HepG2 (cell line): ENCODE data around the gene OR2F1. TPM values are rescaled to one million over a fixed set of nuclear protein-coding genes. Genes with fewer than 3 reads are reported as not detected.

Experiments
- ATAC-seq: fragments of 200-7000 bp; cut with Tn5 transposase; 3 replicates; pipeline ENCODE4 v1.9.1; 2020; ENCODE audit warnings: mild to moderate bottlenecking, moderate library complexity
- BruUV-seq: library from RNA; stranded (reverse); fragments of 400-500 nt; replicated peaks from 2 replicates; lab custom pipeline; 2021; lab: Mats Ljungman, UMichigan
- CTCF ChIA-PET: fragments of 300-600 bp; formaldehyde crosslinking; extraction: SDS; loops from one replicate; lab custom pipeline; 2021; ENCODE audit warnings: low total read pairs, inconsistent platforms, low intra/inter-chr PET ratio; lab: Yijun Ruan, JAX
- POLR2A ChIA-PET: fragments of 350-600 bp; sonication (Branson Sonifier 250); formaldehyde crosslinking; loops from one replicate; lab custom pipeline; 2020; ENCODE audit warnings: antibody characterized with exemption, inconsistent platforms; lab: Yijun Ruan, JAX
- DNase-seq: peaks from one replicate; pipeline ENCODE4 v3.0.0-alpha.2; 2015; ENCODE audit warnings: low spot score
- FAIRE-seq: peaks from 3 replicates; lab custom pipeline; 2011; peaks lifted over from hg19 to GRCh38; lab: Jason Lieb, UNC
- H2AFZ ChIP-seq: one replicate; pipeline ENCODE4 v1.6.1; 2011; ENCODE audit warnings: low read length, inconsistent platforms
- H3K27ac ChIP-seq: fragments of 300-600 bp; 3 replicates; pipeline ENCODE4 v1.8.0; 2011; ENCODE audit warnings: mixed run types, mild to moderate bottlenecking, mixed read lengths, low read length, inconsistent platforms; ENCODE audit not compliant: insufficient read depth; ENCODE audit errors: extremely low read length
- H3K27me3 ChIP-seq, 2 experiments: fragments of 200-600 bp in 1 of 2; 2 replicates in 1 of 2; 3 replicates in 1 of 2; pipeline versions ENCODE4 v1.6.0 to v1.8.0; 2011; ENCODE audit warnings: low read length in 2 of 2, mild to moderate bottlenecking in 2 of 2, moderate library complexity in 2 of 2, inconsistent platforms in 1 of 2; ENCODE audit not compliant: insufficient read depth in 2 of 2, control insufficient read depth in 1 of 2
- H3K36me3 ChIP-seq, 2 experiments: fragments of 200-600 bp in 1 of 2; replicated peaks in 1 of 2; 2 replicates in 1 of 2; 3 replicates in 1 of 2; pipeline versions ENCODE4 v1.5.1 to v1.8.0; 2011; ENCODE audit warnings: low read length in 2 of 2, inconsistent platforms in 1 of 2; ENCODE audit not compliant: insufficient read depth in 2 of 2, control insufficient read depth in 1 of 2
- H3K4me1 ChIP-seq: 2 replicates; pipeline ENCODE4 v1.5.1; 2012; ENCODE audit warnings: low read length, inconsistent platforms; ENCODE audit not compliant: insufficient read depth
- H3K4me2 ChIP-seq: 2 replicates; pipeline ENCODE4 v1.6.0; 2011; ENCODE audit warnings: low read depth, low read length, inconsistent platforms
- H3K4me3 ChIP-seq, 3 experiments: fragments of 200-600 bp in 1 of 3; sonication (generic), shearing (Covaris generic) in 1 of 3; replicated peaks in 1 of 3; 2 replicates each; pipeline ENCODE4 v1.5.1; 2011 to 2016; ENCODE audit warnings: low read length in 3 of 3, inconsistent platforms in 2 of 3, low read depth in 2 of 3, mild to moderate bottlenecking in 2 of 3, control low read depth in 1 of 3, mixed read lengths in 1 of 3; ENCODE audit not compliant: insufficient read depth in 1 of 3
- H3K79me2 ChIP-seq: one replicate; pipeline ENCODE4 v1.6.1; 2011; ENCODE audit warnings: low read length, inconsistent platforms; ENCODE audit not compliant: insufficient read depth
- H3K9ac ChIP-seq: 2 replicates; pipeline ENCODE4 v1.6.0; 2011; ENCODE audit warnings: mild to moderate bottlenecking, low read depth, low read length, inconsistent platforms; ENCODE audit not compliant: insufficient read depth
- H3K9me3 ChIP-seq: 2 replicates; pipeline ENCODE4 v1.5.1; 2012; ENCODE audit warnings: mild to moderate bottlenecking, low read length
- H4K20me1 ChIP-seq: 2 replicates; pipeline ENCODE4 v1.6.0; 2011; ENCODE audit warnings: inconsistent platforms, mild to moderate bottlenecking, low read length, moderate library complexity; ENCODE audit not compliant: insufficient read depth
- MAFF ChIP-seq: IDR thresholded peaks from 2 replicates; pipeline ENCODE4 v1.6.1; 2011; ENCODE audit warnings: low read depth, low read length, improper control_type of control experiment
- MAFK ChIP-seq, 2 experiments: IDR thresholded peaks in 1 of 2; conservative IDR thresholded peaks in 1 of 2; 2 replicates each; pipeline ENCODE4 v1.6.1; 2011; ENCODE audit warnings: improper control_type of control experiment in 2 of 2, low read length in 2 of 2
- WIZ ChIP-seq: sonication (generic); formaldehyde crosslinking; IDR thresholded peaks from 2 replicates; pipeline ENCODE4 v1.5.1; 2020; ENCODE audit warnings: mild to moderate bottlenecking, missing genetic modification reagents
- ZNF337 ChIP-seq: sonication (generic); formaldehyde crosslinking; IDR thresholded peaks from 2 replicates; pipeline ENCODE4 v1.5.1; 2020; ENCODE audit warnings: missing genetic modification reagents, low read depth, mild to moderate bottlenecking, borderline replicate concordance
- ZNF674 ChIP-seq: sonication (generic); formaldehyde crosslinking; IDR thresholded peaks from 2 replicates; pipeline ENCODE4 v1.5.0; 2020; ENCODE audit warnings: low read depth, mild to moderate bottlenecking, missing genetic modification reagents
- ZNF816 ChIP-seq: sonication (generic); formaldehyde crosslinking; IDR thresholded peaks from 2 replicates; pipeline ENCODE4 v1.8.0; 2022; ENCODE audit warnings: missing genetic modification reagents, mild to moderate bottlenecking, borderline replicate concordance
- WGBS: methylation state at CpG from one replicate; pipeline ENCODE4 v1.1.6; 2017; ENCODE audit warnings: low lambda C conversion rate; 5-methylcytosine and 5-hydroxymethylcytosine counted together
- in situ Hi-C: cut with HindIII; loops from 2 replicates; pipeline ENCODE4 v1.10.0; 2017; ENCODE audit warnings: low pct_unique_long_range_greater_than_20kb; ENCODE audit not compliant: extremely low pct_ligation_motif_present
- intact Hi-C: fragments of 100-400 bp; cut with micrococcal nuclease; formaldehyde crosslinking; loops from one replicate; pipeline ENCODE4 v1.10.0; 2022; ENCODE audit not compliant: unreplicated experiment
- polyA plus RNA-seq, 8 experiments: library from polyadenylated mRNA; depleted of rRNA in 3 of 8; stranded (reverse) in 7 of 8; unstranded in 1 of 8; fragments of >200 nt; fragmentation: Illumina TruSeq in 4 of 8; extraction: Trizol in 4 of 8; gene quantifications; 2 replicates each; pipeline versions ENCODE4 v1.2.1 to v1.2.3, GENCODE V29; 2011 to 2016; ENCODE audit warnings: low read depth in 4 of 8, missing spikeins in 1 of 8, mixed read lengths in 1 of 8; ENCODE audit not compliant: insufficient read depth in 1 of 8
- total RNA-seq, 5 experiments: library from RNA; depleted of rRNA; stranded (reverse); fragments of >200 nt; fragmentation: Illumina TruSeq; extraction: Trizol; gene quantifications; 2 replicates each; pipeline ENCODE4 v1.2.3, GENCODE V29; 2016; ENCODE audit warnings: low read depth in 1 of 5

Gene OR2F1
- total and polyA plus RNA-seq, 2 of the 13 experiments (the other 11 are each of a cell fraction or from before 2014, with no cell fraction given), result 0.36 to 1.5 TPM

GRCh38 chr7:143934526-143935325, 19.9 kb upstream of the OR2F1 start, which contains the start of gene OR2F2:
TSS of gene OR2F2 (plus strand) at chr7:143935233. CDS start at chr7:143935233, 0 bp downstream.
- Histone ChIP-seq H3K27me3 (no peaks in the 10 kb centered on the region), H3K79me2 (no peaks in the 10 kb centered on the region), H4K20me1 (no peaks in the 10 kb centered on the region), H3K9ac (no peak within 1 kb of the TSS), H3K27ac (no peak within 1 kb of the TSS), H3K4me2 (no peak within 1 kb of the TSS), H2AFZ (no peak within 1 kb of the TSS), H3K36me3 (no peaks in the 10 kb centered on the region), H3K9me3 (no peaks in the 10 kb centered on the region), H3K4me3 (no peak within 1 kb of the TSS), H3K4me1 (peaks cover 16% of the 10 kb centered on the region)
- ATAC-seq (no peak), FAIRE-seq (no peak), DNase-seq (peak; percentile 45)
- 68% methylated on average over 3 of the region's 3 CpGs for WGBS
- TF ChIP-seq MAFF (peak; percentile 99), MAFK (conservative IDR thresholded peaks at IDR 0.05 in 1 of 2, IDR thresholded peaks at IDR 0.05 in 1 of 2; ENCODE audit: low read length in 2 of 2) (peak; percentile 98 to 99), ZNF816 (CRISPR knock-in tag) (no peak)
- CTCF ChIA-PET, result no interaction called here
- intact Hi-C loops, result no loop called here
- POLR2A ChIA-PET, result no interaction called here
- in situ Hi-C loops, result no loop called here
- no TSS peak for BruUV-seq

- Histone ChIP-seq H3K4me3 (no peak overlapping the region), H3K36me3 (no peaks in the 10 kb centered on the region), H3K4me1 (peaks cover 16% of the 10 kb centered on the region), H3K9me3 (no peaks in the 10 kb centered on the region), H4K20me1 (no peaks in the 10 kb centered on the region), H3K9ac (no peak overlapping the region), H3K27ac (no peak overlapping the region), H3K4me2 (no peak overlapping the region), H2AFZ (no peak overlapping the region), H3K27me3 (no peaks in the 10 kb centered on the region), H3K79me2 (no peaks in the 10 kb centered on the region)
- in situ Hi-C loops, result no loop called here
- DNase-seq (no peak), FAIRE-seq (no peak), ATAC-seq (no peak)
- POLR2A ChIA-PET, result interaction anchor here (1.1 kb wide), 1 partner anchor 34 kb away, joined by 3 read pairs; the partner anchor contains the start of gene TCAF1
- no TSS peak for BruUV-seq
- intact Hi-C loops, result no loop called here
- TF ChIP-seq ZNF674 (CRISPR knock-in tag) (no peak), WIZ (CRISPR knock-in tag) (no peak), ZNF337 (CRISPR knock-in tag) (no peak)
- WGBS, result 89% methylated on average over 4 of the region's 4 CpGs
- CTCF ChIA-PET, result no interaction called here
Observed at GRCh38 chr7:143936087-143937009, 18.3 kb upstream of the OR2F1 start.
